ENCODE results near the gene ARL14EP.

Gene ARL14EP

GRCh38 chr11:30364837-30365482 lies 42.1 kb downstream of the ARL14EP start:
- no peak overlapping the region for H3K9ac ChIP-seq
- H3K79me2 ChIP-seq: no peaks in the 10 kb centered on the region
- H3K4me3 ChIP-seq (ENCODE audit: low read depth, low read length): no peak overlapping the region
- no peak overlapping the region for H3K4me2 ChIP-seq (ENCODE audit: low read length)
- no peak overlapping the region for H2AFZ ChIP-seq
- H3K27me3 ChIP-seq (ENCODE audit: control insufficient read depth, insufficient read depth, low read length): no peaks in the 10 kb centered on the region
- H3K4me1 ChIP-seq: no peaks in the 10 kb centered on the region
- no peaks in the 10 kb centered on the region for H3K9me3 ChIP-seq (ENCODE audit: control insufficient read depth, low read length)
- no peak overlapping the region for H3K27ac ChIP-seq
- no peak for TF ChIP-seq CTCF (IDR thresholded peaks at IDR 0.05)
- H3K36me3 ChIP-seq (ENCODE audit: control insufficient read depth, insufficient read depth, low read length): no peaks in the 10 kb centered on the region

- Histone ChIP-seq H3K4me1 (no peaks in the 10 kb centered on the region), H3K4me3 (ENCODE audit: low read depth, low read length) (no peak overlapping the region), H3K9ac (no peak overlapping the region), H2AFZ (no peak overlapping the region), H3K27ac (no peak overlapping the region), H3K79me2 (no peaks in the 10 kb centered on the region), H3K36me3 (ENCODE audit: control insufficient read depth, insufficient read depth, low read length) (no peaks in the 10 kb centered on the region), H3K27me3 (ENCODE audit: control insufficient read depth, insufficient read depth, low read length) (no peaks in the 10 kb centered on the region), H3K9me3 (ENCODE audit: control insufficient read depth, low read length) (no peaks in the 10 kb centered on the region), H3K4me2 (ENCODE audit: low read length) (no peak overlapping the region)
- TF ChIP-seq CTCF (IDR thresholded peaks at IDR 0.05): no peak
Measured at GRCh38 chr11:30365793-30366517, 43.1 kb downstream of the ARL14EP start.

GRCh38 chr11:30368394-30368793 lies 45.5 kb downstream of the ARL14EP start:
- Histone ChIP-seq H3K9ac (no peak overlapping the region), H3K4me2 (ENCODE audit: low read length) (no peak overlapping the region), H3K4me3 (ENCODE audit: low read depth, low read length) (no peak overlapping the region), H3K79me2 (no peaks in the 10 kb centered on the region), H3K27ac (no peak overlapping the region), H3K36me3 (ENCODE audit: control insufficient read depth, insufficient read depth, low read length) (no peaks in the 10 kb centered on the region), H3K4me1 (no peaks in the 10 kb centered on the region), H3K27me3 (ENCODE audit: control insufficient read depth, insufficient read depth, low read length) (no peaks in the 10 kb centered on the region), H3K9me3 (ENCODE audit: control insufficient read depth, low read length) (no peaks in the 10 kb centered on the region), H2AFZ (no peak overlapping the region)
- no peak for TF ChIP-seq CTCF (IDR thresholded peaks at IDR 0.05)

GRCh38 chr11:30370164-30370563 lies 47.3 kb downstream of the ARL14EP start:
- no peak overlapping the region for H3K27ac ChIP-seq
- TF ChIP-seq CTCF (IDR thresholded peaks at IDR 0.05): no peak
- no peaks in the 10 kb centered on the region for H3K4me1 ChIP-seq
- H3K79me2 ChIP-seq: no peaks in the 10 kb centered on the region
- H3K4me3 ChIP-seq (ENCODE audit: low read depth, low read length): no peak overlapping the region
- no peak overlapping the region for H3K4me2 ChIP-seq (ENCODE audit: low read length)
- H3K27me3 ChIP-seq (ENCODE audit: control insufficient read depth, insufficient read depth, low read length): no peaks in the 10 kb centered on the region
- H3K9ac ChIP-seq: no peak overlapping the region
- no peak overlapping the region for H2AFZ ChIP-seq
- H3K9me3 ChIP-seq (ENCODE audit: control insufficient read depth, low read length): no peaks in the 10 kb centered on the region
- H3K36me3 ChIP-seq (ENCODE audit: control insufficient read depth, insufficient read depth, low read length): no peaks in the 10 kb centered on the region

- Histone ChIP-seq H3K27me3 (ENCODE audit: control insufficient read depth, insufficient read depth, low read length) (no peaks in the 10 kb centered on the region), H3K79me2 (no peaks in the 10 kb centered on the region)
- TF ChIP-seq CTCF (IDR thresholded peaks at IDR 0.05): no peak
Measured at GRCh38 chr11:30377347-30377746, 54.4 kb downstream of the ARL14EP start.

More at GRCh38 chr11:30377347-30377746, 54.4 kb downstream of the ARL14EP start:
- Histone ChIP-seq H2AFZ (no peak overlapping the region), H3K36me3 (ENCODE audit: control insufficient read depth, insufficient read depth, low read length) (no peaks in the 10 kb centered on the region), H3K9ac (no peak overlapping the region), H3K4me2 (ENCODE audit: low read length) (no peak overlapping the region), H3K4me1 (no peaks in the 10 kb centered on the region), H3K27ac (no peak overlapping the region), H3K4me3 (ENCODE audit: low read depth, low read length) (no peak overlapping the region), H3K9me3 (ENCODE audit: control insufficient read depth, low read length) (no peaks in the 10 kb centered on the region)
